Activated CD4-positive, alpha-beta T cell treated with anti-CD3 and anti-CD28 coated beads, Interleukin-2, amount 10 ng/mL, durations not matched to agents 24 days and 14 days (primary cell): ENCODE data around the gene SLC35E1. TPM values are rescaled to one million over a fixed set of nuclear protein-coding genes. Genes with fewer than 3 reads are reported as not detected.

Experiments
- DNase-seq: peaks from one replicate; pipeline ENCODE4 v3.0.0; 2022
- H3K27ac Mint-ChIP-seq: one replicate; pipeline ENCODE4 v1.8.0; 2022; ENCODE audit warnings: mild to moderate bottlenecking, mixed read lengths
- H3K27me3 Mint-ChIP-seq: one replicate; pipeline ENCODE4 v1.8.0; 2022; ENCODE audit warnings: mixed read lengths
- H3K36me3 Mint-ChIP-seq: one replicate; pipeline ENCODE4 v1.8.0; 2022; ENCODE audit warnings: low read depth, mild to moderate bottlenecking, mixed read lengths
- H3K4me1 Mint-ChIP-seq: one replicate; pipeline ENCODE4 v1.8.0; 2021; ENCODE audit warnings: mixed read lengths
- H3K4me3 Mint-ChIP-seq: one replicate; pipeline ENCODE4 v1.8.0; 2022; ENCODE audit warnings: mild to moderate bottlenecking, moderate library complexity, mixed read lengths
- H3K9me3 Mint-ChIP-seq: one replicate; pipeline ENCODE4 v1.8.0; 2021; ENCODE audit warnings: mixed read lengths
- intact Hi-C: fragments of 100-400 bp; cut with micrococcal nuclease; formaldehyde crosslinking; loops from one replicate; pipeline ENCODE4 v1.15.1; 2023
- total RNA-seq: library from RNA; stranded (reverse); gene quantifications from 2 replicates; pipeline ENCODE4 v1.2.3, GENCODE V29; 2022

The SLC35E1 gene
- total RNA-seq, 1 donor from 2014 or later, result 65.0 TPM

DNA sequence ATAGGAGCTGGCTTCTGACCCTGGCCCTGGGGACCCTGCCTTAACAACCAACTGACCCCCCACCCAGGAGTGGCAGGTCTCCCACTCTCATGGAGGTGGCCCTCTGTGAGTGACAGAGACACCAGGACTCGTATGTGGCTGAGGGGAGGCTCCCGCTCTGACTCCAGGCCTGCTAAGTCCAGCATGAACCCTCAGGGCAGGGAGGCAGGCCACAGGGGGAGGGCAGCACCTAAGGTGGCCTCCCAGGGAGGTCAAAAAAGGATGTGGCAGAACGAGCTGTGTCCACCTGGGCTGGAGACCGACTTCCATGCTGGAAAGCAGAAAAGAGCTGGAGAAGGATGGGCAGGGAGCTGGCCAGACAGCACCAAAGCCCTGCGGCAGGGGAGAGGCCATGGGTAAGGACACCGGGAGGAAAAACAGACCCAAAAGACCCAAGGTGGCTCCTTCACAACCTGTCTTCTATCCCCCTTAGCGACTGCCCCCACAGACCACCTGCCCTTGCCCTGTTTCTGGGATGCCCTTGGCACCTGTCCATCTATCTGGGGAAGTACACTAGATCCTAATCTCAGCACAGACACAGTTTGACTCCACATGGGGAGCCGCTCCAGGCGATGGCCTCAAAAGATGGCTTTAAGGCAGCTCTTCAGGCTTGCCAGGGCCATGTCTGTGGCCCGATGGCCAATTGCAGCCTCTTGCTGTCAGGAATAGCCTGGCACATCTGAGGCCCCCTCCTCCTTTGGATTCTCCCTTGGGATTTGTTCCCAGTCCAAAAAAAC is 10.5 kb upstream of the SLC35E1 start:
- no peaks in the 10 kb centered on the region for H3K27me3 Mint-ChIP-seq
- H3K9me3 Mint-ChIP-seq, result no peaks in the 10 kb centered on the region
- peaks cover 55% of the 10 kb centered on the region for H3K4me1 Mint-ChIP-seq
- H3K4me3 Mint-ChIP-seq, result no peak overlapping the region
- DNase-seq, result peak; percentile 58
- peak overlapping the region; percentile 96 for H3K27ac Mint-ChIP-seq
- H3K36me3 Mint-ChIP-seq, result peaks cover 15% of the 10 kb centered on the region
- intact Hi-C loops, result no loop called here

DNA sequence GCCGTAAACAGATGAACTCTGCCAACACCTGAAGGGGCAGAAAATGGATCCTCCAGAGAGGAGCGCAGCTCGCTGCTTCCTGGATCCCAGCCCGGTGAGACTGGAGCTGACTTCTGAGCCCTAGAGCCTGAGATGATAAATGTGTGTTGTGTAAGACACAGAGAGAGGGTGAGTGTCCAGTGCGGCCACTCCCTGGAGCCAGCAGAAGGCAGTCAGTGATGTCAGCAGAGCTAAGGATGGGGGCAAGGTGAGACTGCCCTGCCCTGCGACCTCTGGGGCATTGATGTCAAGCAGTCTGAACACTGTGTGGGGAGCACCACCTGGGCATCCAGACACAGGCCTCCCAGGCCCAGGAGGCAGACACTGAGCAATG is 9.7 kb upstream of the SLC35E1 start:
- peaks cover 16% of the 10 kb centered on the region for H3K36me3 Mint-ChIP-seq
- H3K4me1 Mint-ChIP-seq, result peaks cover 51% of the 10 kb centered on the region
- intact Hi-C loops, result no loop called here
- H3K27me3 Mint-ChIP-seq, result no peaks in the 10 kb centered on the region
- peak overlapping the region; percentile 79 for H3K27ac Mint-ChIP-seq
- no peaks in the 10 kb centered on the region for H3K9me3 Mint-ChIP-seq
- H3K4me3 Mint-ChIP-seq, result no peak overlapping the region
- DNase-seq, result no peak

DNA sequence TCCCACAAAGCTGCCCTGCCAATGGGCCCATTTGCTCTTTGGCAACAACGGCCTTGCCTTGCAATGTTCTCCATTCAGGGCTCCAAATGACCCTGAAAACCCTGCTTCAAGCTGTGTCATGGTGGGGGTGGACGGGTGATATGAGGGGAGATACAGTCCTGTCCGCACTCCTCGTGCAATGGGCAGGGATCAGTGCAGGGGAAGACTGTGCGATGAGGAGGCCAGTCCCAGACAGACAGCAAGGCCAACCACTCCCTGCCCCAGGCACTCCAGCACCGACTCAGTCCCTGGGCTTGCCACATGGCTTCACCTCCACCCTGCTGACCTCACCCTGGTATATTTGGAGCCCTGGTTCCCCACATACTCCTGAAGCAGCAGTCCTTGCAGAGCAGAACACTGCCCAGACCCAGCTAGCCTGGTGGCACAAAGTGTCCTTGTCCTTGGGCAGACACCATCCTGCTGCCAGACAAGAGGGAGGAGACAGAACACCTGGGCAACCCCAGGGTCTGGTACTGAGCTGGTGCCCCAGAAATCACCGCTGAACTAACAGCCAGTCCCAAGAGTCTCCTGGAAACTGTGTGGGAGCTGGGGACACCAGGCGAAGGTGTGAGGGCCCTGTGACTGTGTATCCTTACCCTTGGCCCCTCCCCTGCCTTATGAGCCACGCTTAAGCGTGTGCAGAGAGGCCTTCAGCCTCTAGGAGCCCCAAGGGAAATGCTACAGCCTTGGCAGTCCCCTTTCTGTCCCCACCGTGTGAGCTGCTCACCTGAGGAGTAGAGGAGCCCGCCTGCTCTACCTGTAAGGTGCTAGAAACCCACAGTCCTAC is 9.1 kb upstream of the SLC35E1 start:
- Mint-ChIP-seq H3K4me1 (peaks cover 46% of the 10 kb centered on the region), H3K9me3 (no peaks in the 10 kb centered on the region), H3K27me3 (no peaks in the 10 kb centered on the region), H3K4me3 (no peak overlapping the region), H3K36me3 (peaks cover 18% of the 10 kb centered on the region), H3K27ac (peak overlapping the region; percentile 79)
- intact Hi-C loops, result no loop called here
- DNase-seq, result no peak

DNA sequence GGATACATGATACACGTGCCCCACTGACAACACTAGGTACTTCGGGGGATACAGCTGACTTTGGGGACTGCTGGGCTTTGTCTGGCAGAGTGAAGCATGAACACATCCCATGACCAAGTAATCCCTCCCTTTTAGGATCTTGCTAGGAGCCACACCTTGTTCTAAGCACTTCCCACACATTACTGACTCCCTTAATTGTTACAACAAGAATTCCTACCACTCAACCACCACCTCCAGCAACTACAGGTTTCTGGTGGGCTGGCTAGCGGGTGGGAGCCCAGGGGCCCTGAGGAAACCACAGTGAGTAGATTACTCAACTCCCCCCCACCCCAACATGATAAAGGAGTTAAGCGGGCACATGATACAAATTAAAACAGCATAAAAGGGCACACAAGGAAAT is 7.2 kb upstream of the SLC35E1 start:
- intact Hi-C loops, result no loop called here
- H3K9me3 Mint-ChIP-seq, result no peaks in the 10 kb centered on the region
- peaks cover 34% of the 10 kb centered on the region for H3K4me1 Mint-ChIP-seq
- H3K36me3 Mint-ChIP-seq, result peaks cover 24% of the 10 kb centered on the region
- H3K27ac Mint-ChIP-seq, result peak overlapping the region; percentile 64
- H3K4me3 Mint-ChIP-seq, result no peak overlapping the region
- H3K27me3 Mint-ChIP-seq, result no peaks in the 10 kb centered on the region
- no peak for DNase-seq

DNA sequence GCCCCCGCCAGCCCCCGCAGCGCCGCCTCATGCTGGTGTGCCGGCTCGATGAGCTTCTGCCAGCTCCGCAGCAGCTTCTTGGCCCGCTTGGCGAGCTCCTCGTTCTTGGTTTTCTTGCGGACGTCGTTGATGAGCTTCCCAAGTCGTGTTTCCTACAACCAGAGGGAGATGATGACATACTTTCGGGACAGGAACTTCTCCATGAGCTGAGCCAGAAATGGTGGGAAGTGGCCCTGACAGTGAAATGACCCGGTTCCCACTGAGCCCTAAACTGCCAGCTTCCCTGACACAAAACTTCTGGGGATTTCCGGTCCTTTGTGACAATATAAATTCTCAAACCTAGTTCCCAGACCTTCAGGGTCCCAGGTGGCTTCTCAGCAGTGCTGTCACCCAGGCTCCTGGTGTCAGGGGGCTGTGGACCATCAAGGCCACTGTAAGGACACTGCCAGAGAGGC is 5.3 kb upstream of the SLC35E1 start:
- H3K27me3 Mint-ChIP-seq, result no peaks in the 10 kb centered on the region
- H3K9me3 Mint-ChIP-seq, result no peaks in the 10 kb centered on the region
- no peak for DNase-seq
- peaks cover 30% of the 10 kb centered on the region for H3K36me3 Mint-ChIP-seq
- H3K4me1 Mint-ChIP-seq, result peaks cover 36% of the 10 kb centered on the region
- no peak overlapping the region for H3K4me3 Mint-ChIP-seq
- H3K27ac Mint-ChIP-seq, result no peak overlapping the region
- intact Hi-C loops, result no loop called here

DNA sequence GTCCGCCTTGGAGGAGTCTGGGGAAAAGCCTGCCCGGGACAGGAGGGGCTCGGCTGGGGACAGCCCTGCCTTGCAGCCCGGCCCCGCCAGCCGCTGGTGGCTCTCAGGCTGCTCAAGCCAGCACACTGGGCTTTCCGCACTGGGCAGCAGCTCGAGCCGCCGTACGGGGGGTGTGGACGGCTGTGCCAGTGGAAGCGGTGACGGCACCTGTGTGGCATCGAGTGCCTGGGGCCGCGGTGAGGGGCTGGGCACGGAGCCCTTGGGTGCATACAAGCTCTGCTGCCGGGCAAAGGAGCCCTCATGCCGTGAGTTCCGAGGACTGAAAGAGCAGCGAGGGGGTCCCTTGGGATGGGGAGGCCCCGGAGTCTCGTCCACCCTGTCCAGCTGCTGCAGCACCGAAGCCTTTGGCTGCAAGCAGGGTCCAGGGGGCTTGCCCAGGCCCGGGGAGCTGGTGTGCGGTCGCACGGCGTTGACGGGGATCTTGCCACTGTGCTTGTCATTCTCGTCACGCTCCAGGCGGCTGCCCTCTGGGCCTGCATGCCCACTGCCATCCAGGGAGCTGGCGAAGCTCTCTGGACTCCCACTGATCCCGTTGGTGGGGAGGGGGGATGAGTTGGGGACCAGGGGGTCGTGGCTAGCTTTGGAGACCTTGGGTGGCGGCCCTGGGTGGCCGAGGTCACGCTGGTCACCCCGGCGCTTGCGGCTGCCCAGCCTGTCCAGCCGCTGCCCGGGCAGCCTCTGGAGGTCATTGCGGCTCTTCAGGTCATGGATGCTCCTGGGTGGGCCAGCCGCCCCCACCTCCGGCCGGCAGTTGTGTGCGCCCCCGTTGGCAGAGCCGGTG is 4.7 kb upstream of the SLC35E1 start:
- Mint-ChIP-seq H3K27ac (no peak overlapping the region), H3K36me3 (peaks cover 33% of the 10 kb centered on the region), H3K27me3 (no peaks in the 10 kb centered on the region), H3K4me3 (no peak overlapping the region), H3K9me3 (no peaks in the 10 kb centered on the region), H3K4me1 (peaks cover 38% of the 10 kb centered on the region)
- intact Hi-C loops, result no loop called here
- DNase-seq, result no peak

DNA sequence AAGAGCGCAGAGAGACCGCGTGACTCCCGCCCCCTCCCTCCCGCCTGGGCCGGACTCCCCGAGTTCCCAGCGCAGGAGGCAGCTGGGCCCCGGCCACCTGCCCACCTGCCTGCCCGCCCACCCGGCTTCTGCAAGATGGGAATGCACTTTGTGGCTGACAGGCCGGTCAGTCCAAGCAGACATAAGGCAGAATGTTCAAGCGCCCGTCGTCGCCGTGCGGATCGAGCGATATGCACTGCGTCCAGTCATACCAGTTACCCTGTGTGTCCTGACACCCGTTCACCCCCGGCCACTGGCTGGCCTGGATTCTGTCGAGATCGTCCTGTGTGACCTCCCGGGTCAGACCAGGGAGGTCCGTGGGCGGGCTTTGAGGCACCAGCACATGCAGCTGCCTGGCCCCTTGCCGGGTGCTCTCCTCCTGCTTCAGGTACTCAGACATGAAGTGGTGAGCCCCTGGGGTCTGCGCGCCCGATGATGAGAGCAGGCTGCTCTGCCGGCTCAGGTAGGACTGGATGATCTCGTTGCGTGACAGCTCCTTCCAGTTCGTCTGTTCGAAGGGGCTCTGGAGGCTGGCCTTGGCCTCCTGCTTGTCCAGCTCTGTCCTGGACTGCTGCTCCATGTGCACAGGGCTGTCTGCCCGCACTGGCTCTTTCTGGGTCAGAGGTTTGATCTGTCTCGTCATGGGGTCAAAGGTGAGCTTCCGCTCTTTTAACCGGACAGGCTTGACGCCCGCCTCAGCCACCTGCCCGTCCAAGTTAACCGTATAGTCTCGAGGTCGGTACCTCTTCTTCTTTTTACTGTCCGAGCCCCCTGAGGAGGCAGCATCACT is 3.9 kb upstream of the SLC35E1 start:
- Mint-ChIP-seq H3K27me3 (no peaks in the 10 kb centered on the region), H3K9me3 (no peaks in the 10 kb centered on the region), H3K27ac (no peak overlapping the region), H3K4me3 (no peak overlapping the region), H3K4me1 (peaks cover 40% of the 10 kb centered on the region), H3K36me3 (peaks cover 36% of the 10 kb centered on the region)
- intact Hi-C loops, result no loop called here
- DNase-seq, result no peak

DNA sequence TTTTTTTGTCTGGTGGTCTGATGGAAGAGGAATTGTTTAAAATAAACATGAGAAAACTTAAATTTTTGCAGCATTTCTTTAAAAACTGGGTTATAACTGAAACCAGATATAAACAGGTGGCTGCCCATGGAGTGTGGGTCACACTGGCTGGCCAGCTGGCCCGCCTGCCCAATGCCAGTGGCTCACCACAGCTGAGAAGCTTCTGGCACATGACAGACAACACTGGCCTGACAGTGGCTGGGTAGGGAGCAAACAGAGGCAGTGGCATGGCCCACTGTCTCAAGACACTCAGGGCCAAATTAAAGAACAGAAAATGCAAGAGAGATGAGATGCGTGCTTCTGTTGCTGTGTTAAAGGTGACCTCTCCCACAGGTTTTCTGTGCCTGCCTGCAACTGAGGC is 3.1 kb upstream of the SLC35E1 start:
- Mint-ChIP-seq H3K27ac (no peak overlapping the region), H3K9me3 (no peaks in the 10 kb centered on the region), H3K4me3 (no peak overlapping the region), H3K4me1 (peaks cover 42% of the 10 kb centered on the region), H3K27me3 (no peaks in the 10 kb centered on the region), H3K36me3 (peaks cover 40% of the 10 kb centered on the region)
- intact Hi-C loops, result no loop called here
- no peak for DNase-seq

DNA sequence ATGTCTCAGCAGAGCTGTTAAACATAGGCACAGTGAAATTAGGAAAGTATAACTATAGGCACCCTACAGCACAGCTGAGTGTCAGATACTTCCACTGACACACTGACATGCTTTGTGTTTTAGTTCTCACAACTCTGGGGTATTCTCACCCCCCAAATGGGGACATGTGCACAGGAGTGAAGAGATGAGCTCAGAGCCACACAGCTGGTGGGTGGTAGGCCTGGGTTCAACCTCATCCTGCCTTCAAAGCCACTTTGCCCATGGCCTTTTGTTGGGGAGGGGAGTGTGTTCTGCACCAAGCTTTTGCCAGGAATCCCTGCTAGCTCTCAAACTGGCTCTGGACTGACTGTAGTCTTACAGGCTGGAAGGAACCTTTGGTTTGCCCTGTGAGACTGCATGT is 1.7 kb upstream of the SLC35E1 start:
- H3K4me1 Mint-ChIP-seq, result peaks cover 40% of the 10 kb centered on the region
- intact Hi-C loops, result loop anchor here (2.0 to 5.0 kb wide), 3 partner anchors 31 to 88 kb away; partner anchors contain the start of genes CHERP, MED26, SMIM7 and TMEM38A

DNA sequence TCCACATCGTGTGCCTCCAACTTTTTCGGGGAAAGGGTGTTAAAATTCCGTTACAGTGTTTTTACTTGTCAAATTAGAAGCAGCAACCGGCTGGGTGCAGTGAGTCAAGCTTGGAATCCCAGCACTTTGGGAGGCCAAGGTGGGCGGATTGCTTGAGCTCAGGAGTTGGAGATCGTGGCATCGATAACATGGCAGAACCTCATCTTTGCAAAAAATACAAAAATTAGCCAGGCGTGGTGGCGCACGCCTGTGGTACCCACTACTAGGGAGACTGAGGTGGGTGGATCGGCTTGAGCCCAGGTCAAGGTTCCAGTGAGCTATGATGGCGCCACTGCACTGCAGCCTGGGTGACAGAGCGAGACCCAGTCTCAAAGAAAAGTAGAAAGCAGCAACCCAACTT is 1.1 kb upstream of the SLC35E1 start:
- peak overlapping the region; percentile 84 for H3K27ac Mint-ChIP-seq
- H3K4me1 Mint-ChIP-seq, result peaks cover 37% of the 10 kb centered on the region
- H3K4me3 Mint-ChIP-seq, result peak overlapping the region; percentile 89
- H3K9me3 Mint-ChIP-seq, result no peaks in the 10 kb centered on the region
- no peak for DNase-seq
- H3K27me3 Mint-ChIP-seq, result no peaks in the 10 kb centered on the region
- H3K36me3 Mint-ChIP-seq, result peaks cover 46% of the 10 kb centered on the region
- intact Hi-C loops, result loop anchor here (2.0 to 5.0 kb wide), 3 partner anchors 30 to 89 kb away; partner anchors contain the start of genes CHERP, MED26, SMIM7 and TMEM38A

More for the DNA sequence above, 1.7 kb upstream of the SLC35E1 start:
- Mint-ChIP-seq H3K27ac (peak overlapping the region; percentile 84), H3K4me3 (peak overlapping the region; percentile 89), H3K27me3 (no peaks in the 10 kb centered on the region), H3K9me3 (no peaks in the 10 kb centered on the region), H3K36me3 (peaks cover 45% of the 10 kb centered on the region)
- DNase-seq, result no peak

DNA sequence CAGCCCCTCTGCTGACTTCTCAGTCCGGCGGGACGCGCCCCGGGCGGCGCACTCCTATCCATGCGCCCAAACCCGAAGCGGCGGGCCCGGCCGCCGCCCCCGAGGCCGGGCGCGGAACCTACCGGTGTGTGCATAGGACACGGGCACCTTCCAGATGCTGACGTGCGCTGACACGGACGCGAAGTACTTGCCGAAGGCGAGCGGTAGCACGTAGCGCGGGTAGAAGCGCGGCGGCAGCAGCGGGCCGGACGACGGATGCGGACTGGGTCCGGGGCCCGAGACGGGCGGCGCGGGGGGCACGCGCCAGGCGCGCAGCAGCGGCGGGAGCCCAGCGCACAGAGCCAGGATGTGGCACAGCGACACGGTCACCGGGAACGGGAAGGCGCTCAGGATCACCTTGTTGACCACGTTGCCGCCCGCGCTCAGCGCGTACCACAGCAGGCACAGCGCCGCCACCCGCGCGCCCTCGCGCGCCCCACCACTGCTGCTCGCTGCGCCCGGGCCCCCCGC is 338 bp downstream of the SLC35E1 start:
- Mint-ChIP-seq H3K36me3 (peaks cover 50% of the 10 kb centered on the region), H3K9me3 (no peaks in the 10 kb centered on the region), H3K27me3 (no peaks in the 10 kb centered on the region), H3K27ac (peak overlapping the region; percentile 88), H3K4me3 (peak overlapping the region; percentile 93), H3K4me1 (peaks cover 40% of the 10 kb centered on the region)
- DNase-seq, result peak; percentile 84
- intact Hi-C loops, result loop anchor here (1.0 to 5.0 kb wide), 4 partner anchors 12 to 90 kb away; partner anchors contain the start of genes CHERP, MED26, SMIM7 and TMEM38A

DNA sequence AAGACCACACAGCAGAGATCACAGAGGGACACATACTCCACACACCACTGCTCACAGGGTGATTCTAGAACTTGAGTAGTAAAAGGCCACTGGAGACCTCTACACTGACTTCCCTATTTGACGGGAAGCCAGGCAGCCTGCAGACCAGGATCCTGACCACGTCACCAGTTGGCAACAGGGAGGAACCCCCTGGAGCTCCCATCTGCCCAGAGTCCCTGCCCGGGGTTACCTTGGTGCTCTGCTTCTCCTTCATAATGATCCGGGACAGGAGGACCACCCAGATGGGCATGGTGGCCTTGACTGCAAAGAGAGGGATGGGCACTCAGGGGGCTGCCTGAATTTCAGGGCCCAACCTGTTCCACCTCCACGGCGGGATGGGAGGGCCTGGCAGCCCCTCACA is 932 bp downstream of the SLC35E1 start:
- DNase-seq, result no peak
- intact Hi-C loops, result loop anchor here (5.0 kb wide), 1 partner anchor 91 kb away; the partner anchor contains the start of genes SMIM7 and TMEM38A
- H3K27ac Mint-ChIP-seq, result peak overlapping the region; percentile 88
- H3K9me3 Mint-ChIP-seq, result no peaks in the 10 kb centered on the region
- H3K27me3 Mint-ChIP-seq, result no peaks in the 10 kb centered on the region
- peak overlapping the region; percentile 93 for H3K4me3 Mint-ChIP-seq
- peaks cover 46% of the 10 kb centered on the region for H3K4me1 Mint-ChIP-seq
- peaks cover 54% of the 10 kb centered on the region for H3K36me3 Mint-ChIP-seq
